ENCODE measurements around the gene MYRF.

The MYRF gene

GRCh38 chr11:61752117-61752924 is at the start of gene MYRF:
Gene MYRF, plus strand, starts transcription at chr11:61752636. Its CDS starts 109 bp downstream, at chr11:61752745.
- DNase-seq (ENCODE audit: low read depth), result no peak

DNA sequence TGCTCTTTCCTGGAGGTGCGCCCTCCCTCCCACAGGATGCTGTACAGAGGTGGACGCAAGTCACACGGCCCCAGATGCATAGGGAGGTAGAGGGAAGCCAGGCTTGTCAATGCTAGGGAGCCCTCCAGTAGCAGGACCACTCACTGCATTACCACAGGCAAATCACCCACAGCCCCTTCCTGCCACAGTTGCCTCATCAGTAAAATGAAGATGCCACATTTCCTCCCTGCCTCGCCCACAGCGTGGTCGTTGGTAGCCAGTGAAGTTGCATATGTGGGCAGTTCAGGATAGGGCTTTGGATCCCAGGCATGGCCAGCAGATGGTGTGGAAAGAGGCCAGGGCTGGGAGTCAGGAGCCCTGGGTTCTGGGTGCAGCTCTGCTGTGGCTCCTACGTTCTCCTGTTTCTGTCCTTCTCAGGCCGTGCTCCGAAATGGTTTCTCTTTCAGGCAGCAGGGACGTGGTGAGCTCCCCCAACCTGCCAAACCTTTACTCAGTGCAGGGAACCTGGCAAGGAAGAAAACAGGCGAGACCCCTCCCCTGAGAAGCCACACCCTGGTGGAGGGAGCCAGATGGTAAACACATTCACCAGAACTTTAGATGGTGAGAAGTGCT is 49.6 kb upstream of the MYRF start:
- no peak for DNase-seq (ENCODE audit: low read depth)

DNA sequence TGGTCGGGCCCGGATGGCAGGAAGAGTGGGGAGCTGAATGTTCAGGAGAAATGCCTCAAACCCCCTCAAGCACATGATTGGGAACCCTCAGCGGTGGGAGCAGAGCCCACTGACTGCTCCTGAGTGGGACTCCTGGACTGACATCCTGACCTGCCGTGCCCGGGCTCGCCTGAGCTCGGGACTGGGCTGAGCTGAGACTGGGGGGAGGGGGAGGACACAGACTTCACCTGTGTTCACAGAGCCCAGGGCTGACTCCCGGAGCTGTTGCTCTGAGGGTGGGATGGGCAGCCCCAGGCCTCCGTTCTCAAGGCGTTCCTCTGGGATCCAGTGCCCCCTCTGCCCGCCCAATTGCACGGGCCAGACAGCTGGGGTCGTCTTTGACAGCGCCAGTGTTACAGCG is 47.6 kb upstream of the MYRF start:
- no peak for DNase-seq (ENCODE audit: low read depth)

GRCh38 chr11:61706452-61707400 is 45.7 kb upstream of the MYRF start:
- no peak for DNase-seq (ENCODE audit: low read depth)

- no peak for DNase-seq (ENCODE audit: low read depth)
Measured at GRCh38 chr11:61707574-61707973, 44.9 kb upstream of the MYRF start.

- no peak for DNase-seq (ENCODE audit: low read depth)
Measured at GRCh38 chr11:61709110-61709509, 43.3 kb upstream of the MYRF start.

DNA sequence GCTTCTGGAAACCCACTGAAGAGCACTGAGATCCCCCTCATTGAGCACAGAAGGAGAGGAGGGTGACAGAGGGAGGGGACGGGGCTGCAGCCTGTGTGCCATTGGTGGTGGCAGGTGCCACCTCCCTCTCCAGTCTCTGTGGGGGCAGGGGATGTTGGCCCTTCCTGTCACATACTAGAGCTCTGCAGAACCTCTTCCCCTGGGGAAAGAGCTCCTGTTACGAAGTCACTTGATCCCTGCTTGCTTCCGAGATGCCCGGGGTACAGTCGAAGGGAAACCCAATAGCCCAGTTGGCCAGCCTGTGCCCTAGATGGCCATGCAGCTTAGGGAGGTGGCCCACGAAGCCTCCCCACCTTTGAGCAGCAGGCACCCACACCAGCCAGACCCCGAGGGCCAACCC is 42.9 kb upstream of the MYRF start:
- no peak for DNase-seq (ENCODE audit: low read depth)

GRCh38 chr11:61710019-61710418 is 42.4 kb upstream of the MYRF start:
- DNase-seq (ENCODE audit: low read depth), result no peak

DNA sequence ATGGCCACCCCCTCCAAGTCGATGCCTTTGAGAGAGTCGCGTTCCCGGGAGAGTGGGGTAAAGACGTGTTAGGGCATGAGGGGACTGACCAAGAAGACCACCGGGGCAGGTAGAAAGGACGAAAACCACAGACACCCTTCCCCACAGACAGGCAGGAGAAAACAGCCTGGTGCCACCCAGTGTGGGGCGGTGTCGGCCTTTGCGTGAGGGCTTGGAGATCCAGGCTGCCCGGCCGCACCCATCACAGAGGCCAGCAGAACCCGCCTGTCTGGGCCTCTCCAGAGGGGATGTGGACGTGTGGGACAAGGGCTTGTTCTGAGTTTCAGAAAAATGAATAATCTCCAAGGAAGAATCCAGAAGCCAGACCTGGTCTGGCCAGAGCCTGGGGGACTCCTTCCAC is 41.4 kb upstream of the MYRF start:
- DNase-seq (ENCODE audit: low read depth), result no peak

- DNase-seq (ENCODE audit: low read depth), result no peak
Measured at GRCh38 chr11:61711498-61711897, 40.9 kb upstream of the MYRF start.

DNA sequence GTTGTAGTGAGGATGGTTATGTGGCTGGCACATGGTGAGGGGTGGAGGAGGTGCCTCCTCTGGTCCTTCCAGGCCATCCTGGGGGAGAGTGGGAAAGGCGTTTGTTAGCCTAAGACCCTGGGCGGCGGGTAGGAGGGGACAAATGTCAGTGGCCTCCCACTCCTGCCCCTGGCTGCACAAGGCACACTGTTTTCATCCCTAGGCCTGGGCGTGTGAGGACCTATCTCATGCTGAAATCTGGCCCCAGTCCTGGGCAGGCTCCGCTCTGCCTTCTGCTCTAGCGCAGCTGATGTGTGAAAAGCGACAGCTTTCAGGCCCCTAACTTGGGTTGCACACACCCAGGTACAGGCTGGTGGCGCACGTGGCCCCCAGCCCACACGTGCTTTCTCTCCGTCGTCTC is 40.1 kb upstream of the MYRF start:
- DNase-seq (ENCODE audit: low read depth), result no peak

DNA sequence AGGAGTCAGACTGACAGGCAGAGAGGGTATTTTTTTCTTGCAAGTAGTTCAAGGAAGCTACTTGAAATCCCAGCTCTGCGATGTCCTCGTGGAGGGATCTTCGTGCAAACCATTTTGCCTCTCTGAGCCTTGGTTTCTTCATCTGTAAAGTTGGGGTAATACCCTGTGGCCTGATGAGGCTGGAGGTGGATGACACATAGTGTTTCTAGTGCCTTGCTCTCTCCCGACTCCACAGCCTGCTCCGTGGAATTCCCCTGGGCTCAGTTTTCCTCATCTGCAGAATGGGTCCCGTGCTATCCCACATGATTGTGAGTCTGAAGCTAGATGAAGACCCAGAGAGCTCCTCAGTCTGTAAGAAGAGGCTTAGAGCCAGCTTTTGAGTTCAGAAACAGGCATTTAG is 39.6 kb upstream of the MYRF start:
- DNase-seq (ENCODE audit: low read depth), result no peak

DNA sequence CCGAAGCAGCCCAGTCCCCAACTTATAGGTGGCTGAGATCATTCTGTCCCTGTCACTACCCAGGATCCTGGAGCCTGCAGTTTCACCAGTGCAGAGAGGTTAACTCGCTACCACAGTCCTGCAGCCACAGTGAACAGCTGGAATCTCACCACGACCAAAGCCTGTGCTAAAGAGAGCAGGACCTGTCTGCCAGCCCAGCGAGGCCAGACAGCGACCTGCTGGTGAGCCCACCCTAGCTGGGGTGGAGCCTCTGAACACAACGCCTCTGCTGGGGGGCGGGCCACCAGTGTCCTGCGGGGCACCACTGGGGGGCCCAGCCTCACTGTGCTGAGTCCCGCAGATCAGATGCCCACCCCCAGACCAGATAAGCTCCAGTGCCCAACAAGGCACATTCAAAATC is 39.0 kb upstream of the MYRF start:
- no peak for DNase-seq (ENCODE audit: low read depth)

GRCh38 chr11:61713906-61714305 is 38.5 kb upstream of the MYRF start:
- no peak for DNase-seq (ENCODE audit: low read depth)

- no peak for DNase-seq (ENCODE audit: low read depth)
Measured at GRCh38 chr11:61714316-61714715, 38.1 kb upstream of the MYRF start.

- DNase-seq (ENCODE audit: low read depth), result no peak
Measured at GRCh38 chr11:61714916-61715315, 37.5 kb upstream of the MYRF start.

- no peak for DNase-seq (ENCODE audit: low read depth)
Measured at GRCh38 chr11:61715867-61716266, 36.6 kb upstream of the MYRF start.

- DNase-seq (ENCODE audit: low read depth), result no peak
Measured at GRCh38 chr11:61716478-61717285, 35.8 kb upstream of the MYRF start.

DNA sequence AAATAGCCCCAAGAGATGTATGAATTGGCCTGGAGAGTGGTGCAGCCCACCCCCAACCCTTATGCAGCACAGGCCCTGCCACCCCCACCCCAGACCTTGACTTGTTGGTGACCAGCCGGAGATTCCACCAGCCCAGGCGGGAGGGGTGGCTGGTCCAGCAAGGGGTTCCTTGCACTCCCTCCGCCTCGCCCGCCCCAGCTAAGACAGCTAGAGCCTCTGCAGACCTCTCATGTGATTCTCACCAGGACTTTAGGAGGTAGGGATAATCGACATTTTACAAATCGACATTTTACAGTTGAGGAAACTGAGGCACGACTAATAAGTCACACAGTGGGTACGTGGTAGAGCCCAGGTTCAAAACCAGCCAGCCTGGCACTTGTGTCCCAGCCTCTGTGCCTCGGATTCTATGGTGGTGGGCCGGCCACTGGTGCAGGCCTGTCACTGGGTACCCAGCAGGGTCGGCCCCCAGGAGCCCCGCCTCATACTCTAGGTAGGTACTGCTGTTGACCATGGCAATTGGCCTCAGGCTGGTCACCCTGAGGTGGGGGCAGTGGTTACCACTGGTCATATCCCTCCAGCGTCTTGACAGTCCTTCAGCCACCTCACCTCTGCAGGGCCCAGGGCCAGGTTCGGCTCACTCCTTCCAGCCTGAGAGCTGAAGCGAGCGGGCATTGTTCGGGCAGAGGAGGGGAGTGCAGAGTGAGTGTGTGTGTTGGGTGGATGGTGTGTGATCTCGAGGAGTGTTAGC is 35.0 kb upstream of the MYRF start:
- no peak for DNase-seq (ENCODE audit: low read depth)

- no peak for DNase-seq (ENCODE audit: low read depth)
Measured at GRCh38 chr11:61718046-61718531, 34.3 kb upstream of the MYRF start.
